Stomach (tissue), 9 donors: ENCODE results near the gene DSG4. TPM values are rescaled to one million over a fixed set of nuclear protein-coding genes. Genes with fewer than 3 reads are reported as not detected.

Source experiments
- DNase-seq, 2 donors: peaks; one replicate each; pipeline versions ENCODE4 v3.0.0 to v3.0.0-alpha.2; 2013 to 2019
- H3K27ac ChIP-seq, 5 donors: fragments of 200-600 bp in 4 of 5; sonication (generic) in 4 of 5; one replicate each; pipeline ENCODE4 v1.5.1; 2013 to 2019; ENCODE audit warnings: mild to moderate bottlenecking in 1 of 5, moderate library complexity in 1 of 5
- H3K27me3 ChIP-seq, 3 donors: fragments of 200-600 bp; sonication (generic); one replicate each; pipeline ENCODE4 v1.5.1; 2017 to 2019; ENCODE audit warnings: mixed run types in 1 of 3
- H3K36me3 ChIP-seq, 4 donors: fragments of 200-600 bp; sonication (generic); 1 replicate in 3 of 4; 2 replicates in 1 of 4; pipeline ENCODE4 v1.5.1; 2016 to 2019
- H3K4me1 ChIP-seq, 4 donors: fragments of 200-600 bp; sonication (generic); one replicate each; pipeline ENCODE4 v1.5.1; 2016 to 2019
- H3K4me3 ChIP-seq, 4 donors: fragments of 200-600 bp; sonication (generic) in 3 of 4; one replicate each; pipeline ENCODE4 v1.5.1; 2016 to 2019; ENCODE audit warnings: mild to moderate bottlenecking in 1 of 4
- H3K9me3 ChIP-seq, 4 donors: fragments of 200-600 bp; sonication (generic); one replicate each; pipeline ENCODE4 v1.5.1; 2016 to 2019
- CTCF ChIP-seq, 7 experiments: fragments of 450-650 bp in 4 of 7; fragments of 200-600 bp in 3 of 7; sonication (generic) in 3 of 7; IDR thresholded peaks; one replicate each; pipeline ENCODE4 v1.5.1; 2016 to 2019; ENCODE audit warnings: antibody characterized with exemption in 7 of 7, control low read depth in 2 of 7, mild to moderate bottlenecking in 1 of 7
- EP300 ChIP-seq: sonication (generic); formaldehyde crosslinking; IDR thresholded peaks from one replicate; pipeline ENCODE4 v1.6.1; 2017; ENCODE audit warnings: antibody characterized with exemption
- POLR2A ChIP-seq, 4 donors: fragments of 450-650 bp; IDR thresholded peaks; one replicate each; pipeline ENCODE4 v1.6.1; 2016; ENCODE audit warnings: antibody characterized with exemption in 4 of 4, control low read depth in 2 of 4, mild to moderate bottlenecking in 1 of 4, moderate library complexity in 1 of 4
- POLR2AphosphoS5 ChIP-seq, 3 donors: sonication (generic); formaldehyde crosslinking; IDR thresholded peaks; one replicate each; pipeline ENCODE4 v1.6.1; 2016; ENCODE audit warnings: antibody characterized with exemption in 3 of 3
- WGBS, 5 donors: extraction: QIAGEN DNeasy Blood & Tissue Kit in 3 of 5; methylation state at CpG; one replicate each; pipeline versions ENCODE4 v1.1.5 to v1.1.7; 2013 to 2018; 5-methylcytosine and 5-hydroxymethylcytosine counted together
- intact Hi-C: fragments of 100-400 bp; cut with DNase I; formaldehyde crosslinking; loops from one replicate; pipeline ENCODE4 v1.15.1; 2023; ENCODE audit warnings: low total_unique reads
- polyA plus RNA-seq, 3 donors: library from polyadenylated mRNA; stranded (reverse); fragments of 200-250 nt; gene quantifications; one replicate each; pipeline ENCODE4 v1.2.3, GENCODE V29; 2013
- total RNA-seq, 5 donors: library from RNA; depleted of rRNA; stranded (reverse); fragments of >200 nt; gene quantifications; one replicate each; pipeline versions ENCODE4 v1.1.0 to v1.2.3, GENCODE V29; 2014 to 2016
- donor health status: healthy with polysubstance abuse.
- donor health status: Bipolar disorder and iron deficiency.
- donor health status: healthy.

Gene DSG4
- total and polyA plus RNA-seq, 8 donors = 0.55 to 0.76 TPM; not detected in 6

- 53 to 74% (median 63%) methylated on average over 4 of the region's 4 CpGs for WGBS, 5 donors
- no peak for TF ChIP-seq CTCF (IDR thresholded peaks at IDR 0.05)
- TF ChIP-seq POLR2AphosphoS5 (IDR thresholded peaks at IDR 0.05) = no peak
- no peak for TF ChIP-seq EP300
- no peak for TF ChIP-seq POLR2A (IDR thresholded peaks at IDR 0.05)
- Histone ChIP-seq H3K9me3 (no peaks in the 10 kb centered on the region), H3K27me3 (no peaks in the 10 kb centered on the region), H3K4me1 (no peaks in the 10 kb centered on the region), H3K27ac (no peak overlapping the region), H3K4me3 (no peak overlapping the region), H3K36me3 (no peaks in the 10 kb centered on the region)
- no peak for DNase-seq
- intact Hi-C loops = no loop called here
These were observed 32.7 kb downstream of the DSG4 start for GRCh38 chr18:31409276-31409675.

GRCh38 chr18:31410716-31411483 lies 34.3 kb downstream of the DSG4 start:
- Histone ChIP-seq H3K36me3 (no peaks in the 10 kb centered on the region), H3K4me3 (no peak overlapping the region), H3K27ac (no peak overlapping the region), H3K4me1 (no peaks in the 10 kb centered on the region), H3K27me3 (no peaks in the 10 kb centered on the region), H3K9me3 (no peaks in the 10 kb centered on the region)
- DNase-seq = no peak
- 53 to 64% (median 62%) methylated on average over 37 of the region's 37 CpGs for WGBS, 5 donors
- no peak for TF ChIP-seq POLR2AphosphoS5 (IDR thresholded peaks at IDR 0.05)
- intact Hi-C loops = no loop called here

GRCh38 chr18:31413137-31413536 lies 36.6 kb downstream of the DSG4 start:
- Histone ChIP-seq H3K27ac (no peak overlapping the region), H3K4me3 (no peak overlapping the region), H3K4me1 (no peaks in the 10 kb centered on the region), H3K9me3 (no peaks in the 10 kb centered on the region), H3K27me3 (no peaks in the 10 kb centered on the region), H3K36me3 (no peaks in the 10 kb centered on the region)
- TF ChIP-seq CTCF (IDR thresholded peaks at IDR 0.05) = no peak
- TF ChIP-seq EP300 = no peak
- TF ChIP-seq POLR2AphosphoS5 (IDR thresholded peaks at IDR 0.05) = no peak
- no peak for TF ChIP-seq POLR2A (IDR thresholded peaks at IDR 0.05)
- DNase-seq = no peak
- WGBS, 5 donors = 79 to 94% (median 92%) methylated on average over 6 of the region's 6 CpGs
- intact Hi-C loops = no loop called here

GRCh38 chr18:31417850-31418249 lies 41.3 kb downstream of the DSG4 start:
- TF ChIP-seq POLR2A (IDR thresholded peaks at IDR 0.05) (no peak), EP300 (no peak), POLR2AphosphoS5 (IDR thresholded peaks at IDR 0.05) (no peak)
- intact Hi-C loops = no loop called here
- Histone ChIP-seq H3K36me3 (no peaks in the 10 kb centered on the region), H3K4me3 (no peak overlapping the region), H3K4me1 (no peaks in the 10 kb centered on the region), H3K27me3 (no peaks in the 10 kb centered on the region), H3K9me3 (no peaks in the 10 kb centered on the region), H3K27ac (no peak overlapping the region)
- DNase-seq = no peak

GRCh38 chr18:31419457-31419932 lies 42.9 kb downstream of the DSG4 start:
- Histone ChIP-seq H3K9me3 (no peaks in the 10 kb centered on the region), H3K27ac (peak overlapping the region in 2 of 5 donors; percentile 22 to 59), H3K27me3 (no peaks in the 10 kb centered on the region), H3K4me3 (no peak overlapping the region), H3K36me3 (no peaks in the 10 kb centered on the region), H3K4me1 (no peaks in the 10 kb centered on the region)
- intact Hi-C loops = no loop called here
- DNase-seq = no peak
- 55 to 63% (median 61%) methylated on average over 7 of the region's 7 CpGs for WGBS, 5 donors
- TF ChIP-seq POLR2AphosphoS5 (IDR thresholded peaks at IDR 0.05) (peak in 1 of 3 donors; percentile 20), CTCF (IDR thresholded peaks at IDR 0.05) (no peak)
